ENCODE data around the gene ZRANB3. TPM values are rescaled to one million over a fixed set of nuclear protein-coding genes. Genes with fewer than 3 reads are reported as not detected.
"Not testable (repeated sequence)": the region's sequence is repeated elsewhere in the genome, so short reads cannot be mapped to it uniquely, and the experiment has no call there.

Gene ZRANB3
- total RNA-seq, 3 donors from 2014 or later (not counting 1 experiment from before 2014, with no cell fraction given): 5.0 to 7.7 (median 5.3) TPM

DNA sequence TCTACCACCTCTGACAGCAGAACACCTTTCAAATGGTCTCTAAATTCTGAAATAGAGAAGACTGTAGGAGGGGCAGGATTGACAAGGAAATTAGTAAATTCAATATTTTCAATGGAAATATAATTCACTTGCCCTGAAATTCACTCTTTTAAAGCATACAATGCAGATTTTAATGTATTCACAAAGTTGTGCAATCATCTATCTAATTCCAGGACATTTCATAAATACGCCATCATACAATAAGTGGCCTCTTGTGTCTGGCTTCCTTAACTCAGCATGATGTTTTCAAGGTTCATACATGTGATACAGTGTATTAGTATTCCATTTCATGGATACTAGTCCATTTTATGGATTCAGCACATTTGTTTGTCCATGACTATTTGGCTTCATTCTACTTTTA lies 74.2 kb downstream of the ZRANB3 start:
- WGBS (ENCODE audit: insufficient coverage): 100% methylated on average over 1 of the region's 1 CpG

DNA sequence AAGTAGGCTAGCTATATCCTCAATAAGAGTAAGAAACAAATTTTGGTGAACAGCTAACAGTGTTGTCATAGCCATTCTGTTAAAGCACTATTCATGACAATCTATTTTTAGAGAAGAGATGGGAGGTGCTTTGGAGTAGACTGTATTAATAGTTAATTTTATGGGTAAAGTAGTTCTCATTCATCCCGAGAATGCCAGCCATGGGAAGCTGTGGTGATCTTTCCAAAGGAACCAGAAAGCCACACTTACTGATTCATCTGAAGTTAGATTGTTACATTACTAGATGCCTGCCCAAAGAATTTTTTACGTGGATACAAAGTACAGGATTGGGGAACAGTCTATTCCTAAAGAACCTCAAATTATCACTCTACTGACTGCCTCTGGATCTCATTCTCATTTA lies 74.6 kb downstream of the ZRANB3 start:
- ATAC-seq (no peak), DNase-seq (no peak)
- no peak overlapping the region for H3K4me3 ChIP-seq (ENCODE audit: low read length)
- H3K27ac ChIP-seq (ENCODE audit: low read length): no peak overlapping the region
- Mint-ChIP-seq H3K36me3 (peaks cover 8% of the 10 kb centered on the region), H3K4me1 (no peaks in the 10 kb centered on the region), H3K27me3 (ENCODE audit: low read depth in 2 of 2) (no peaks in the 10 kb centered on the region), H3K4me3 (no peak overlapping the region), H3K9me3 (peaks cover 2 to 8% of the 10 kb centered on the region in 2 donors), H3K27ac (no peak overlapping the region)
- TF ChIP-seq, protein P1, sequence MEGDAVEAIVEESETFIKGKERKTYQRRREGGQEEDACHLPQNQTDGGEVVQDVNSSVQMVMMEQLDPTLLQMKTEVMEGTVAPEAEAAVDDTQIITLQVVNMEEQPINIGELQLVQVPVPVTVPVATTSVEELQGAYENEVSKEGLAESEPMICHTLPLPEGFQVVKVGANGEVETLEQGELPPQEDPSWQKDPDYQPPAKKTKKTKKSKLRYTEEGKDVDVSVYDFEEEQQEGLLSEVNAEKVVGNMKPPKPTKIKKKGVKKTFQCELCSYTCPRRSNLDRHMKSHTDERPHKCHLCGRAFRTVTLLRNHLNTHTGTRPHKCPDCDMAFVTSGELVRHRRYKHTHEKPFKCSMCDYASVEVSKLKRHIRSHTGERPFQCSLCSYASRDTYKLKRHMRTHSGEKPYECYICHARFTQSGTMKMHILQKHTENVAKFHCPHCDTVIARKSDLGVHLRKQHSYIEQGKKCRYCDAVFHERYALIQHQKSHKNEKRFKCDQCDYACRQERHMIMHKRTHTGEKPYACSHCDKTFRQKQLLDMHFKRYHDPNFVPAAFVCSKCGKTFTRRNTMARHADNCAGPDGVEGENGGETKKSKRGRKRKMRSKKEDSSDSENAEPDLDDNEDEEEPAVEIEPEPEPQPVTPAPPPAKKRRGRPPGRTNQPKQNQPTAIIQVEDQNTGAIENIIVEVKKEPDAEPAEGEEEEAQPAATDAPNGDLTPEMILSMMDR (IDR thresholded peaks at IDR 0.05): no peak
- H3K36me3 ChIP-seq (ENCODE audit: control insufficient read depth, insufficient read depth, low read length): no peaks in the 10 kb centered on the region
- H3K4me1 ChIP-seq (ENCODE audit: control insufficient read depth, insufficient read depth, low read length): no peaks in the 10 kb centered on the region
- intact Hi-C loops (cut with micrococcal nuclease): no loop called here
- peaks cover 8% of the 10 kb centered on the region for H3K9me3 ChIP-seq (ENCODE audit: control insufficient read depth, insufficient read depth, low read length)
- WGBS (ENCODE audit: insufficient coverage): 93% methylated on average over 2 of the region's 2 CpGs
- no peaks in the 10 kb centered on the region for H3K27me3 ChIP-seq (ENCODE audit: control insufficient read depth, insufficient read depth, low read length)

More for the DNA sequence above, 74.2 kb downstream of the ZRANB3 start:
- intact Hi-C loops (cut with micrococcal nuclease): no loop called here
- Histone ChIP-seq H3K4me1 (ENCODE audit: control insufficient read depth, insufficient read depth, low read length) (no peaks in the 10 kb centered on the region), H3K36me3 (ENCODE audit: control insufficient read depth, insufficient read depth, low read length) (no peaks in the 10 kb centered on the region), H3K4me3 (ENCODE audit: low read length) (no peak overlapping the region), H3K27ac (ENCODE audit: low read length) (no peak overlapping the region), H3K9me3 (ENCODE audit: control insufficient read depth, insufficient read depth, low read length) (peaks cover 8% of the 10 kb centered on the region), H3K27me3 (ENCODE audit: control insufficient read depth, insufficient read depth, low read length) (no peaks in the 10 kb centered on the region)
- TF ChIP-seq, protein P1 (IDR thresholded peaks at IDR 0.05): no peak
- peaks cover 8% of the 10 kb centered on the region for H3K36me3 Mint-ChIP-seq
- no peaks in the 10 kb centered on the region for H3K4me1 Mint-ChIP-seq
- DNase-seq (no peak), ATAC-seq (no peak)
- no peak overlapping the region for H3K4me3 Mint-ChIP-seq
- no peaks in the 10 kb centered on the region for H3K27me3 Mint-ChIP-seq (ENCODE audit: low read depth in 2 of 2)
- H3K9me3 Mint-ChIP-seq: peaks cover under 1 to 6% of the 10 kb centered on the region in 2 donors
- no peak overlapping the region for H3K27ac Mint-ChIP-seq

DNA sequence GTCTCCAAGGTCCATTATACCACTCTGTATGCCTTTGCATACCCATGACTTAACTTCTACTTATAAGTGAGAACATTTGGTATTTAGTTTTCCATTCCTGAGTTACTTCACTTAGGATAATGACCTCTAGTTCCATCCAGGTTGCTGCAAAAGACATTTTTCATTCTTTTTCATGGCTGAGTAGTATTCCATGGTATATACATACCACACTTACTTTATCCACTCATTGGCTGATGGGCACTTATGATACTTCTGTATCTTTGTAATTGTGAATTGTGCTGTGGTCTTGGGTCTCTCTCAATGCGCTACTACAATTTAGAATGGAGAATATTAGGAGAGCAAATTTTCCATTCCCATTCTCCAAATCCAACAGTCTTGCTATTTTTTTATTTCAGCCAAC lies 76.4 kb downstream of the ZRANB3 start:
- H3K4me1 ChIP-seq (ENCODE audit: control insufficient read depth, insufficient read depth, low read length): no peaks in the 10 kb centered on the region
- Mint-ChIP-seq H3K4me3 (no peak overlapping the region), H3K27ac (no peak overlapping the region), H3K9me3 (peaks cover 2 to 8% of the 10 kb centered on the region in 2 donors), H3K27me3 (ENCODE audit: low read depth in 2 of 2) (no peaks in the 10 kb centered on the region), H3K4me1 (no peaks in the 10 kb centered on the region), H3K36me3 (peaks cover 8% of the 10 kb centered on the region)
- no CpG with 5 or more reads among the region's 1 CpG for WGBS (ENCODE audit: insufficient coverage)
- intact Hi-C loops (cut with micrococcal nuclease): no loop called here
- H3K4me3 ChIP-seq (ENCODE audit: low read length): no peak overlapping the region
- H3K36me3 ChIP-seq (ENCODE audit: control insufficient read depth, insufficient read depth, low read length): no peaks in the 10 kb centered on the region
- no peaks in the 10 kb centered on the region for H3K27me3 ChIP-seq (ENCODE audit: control insufficient read depth, insufficient read depth, low read length)
- DNase-seq (no peak), ATAC-seq (no peak)
- TF ChIP-seq, protein P1 (IDR thresholded peaks at IDR 0.05): no peak
- peaks cover 8% of the 10 kb centered on the region for H3K9me3 ChIP-seq (ENCODE audit: control insufficient read depth, insufficient read depth, low read length)
- no peak overlapping the region for H3K27ac ChIP-seq (ENCODE audit: low read length)

DNA sequence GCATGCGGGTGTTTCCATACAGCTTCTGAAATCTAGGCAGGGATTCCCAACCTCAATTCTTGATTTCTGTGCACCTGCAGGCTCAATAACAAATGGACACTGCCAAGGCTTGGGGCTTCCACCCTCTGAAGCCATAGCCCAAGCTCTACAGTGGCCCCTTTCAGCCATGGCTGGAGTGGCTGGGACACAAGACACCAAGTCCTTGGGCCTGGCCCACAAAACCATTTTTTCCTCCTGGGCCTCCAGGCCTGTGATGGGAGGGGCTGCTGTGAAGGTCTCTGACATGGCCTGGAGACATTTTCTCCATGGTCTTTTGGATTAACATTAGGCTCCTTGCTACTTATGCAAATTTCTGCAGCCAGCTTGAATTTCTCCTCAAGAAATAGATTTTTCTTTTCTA lies 78.0 kb downstream of the ZRANB3 start:
- H3K9me3 Mint-ChIP-seq: not testable (repeated sequence)

More for the DNA sequence above, 78.0 kb downstream of the ZRANB3 start:
- H3K27ac Mint-ChIP-seq; DNase-seq; H3K4me1 ChIP-seq (ENCODE audit: control insufficient read depth, insufficient read depth, low read length); H3K36me3 ChIP-seq (ENCODE audit: control insufficient read depth, insufficient read depth, low read length); H3K27ac ChIP-seq (ENCODE audit: low read length); H3K27me3 ChIP-seq (ENCODE audit: control insufficient read depth, insufficient read depth, low read length); H3K27me3 Mint-ChIP-seq (ENCODE audit: low read depth in 2 of 2); H3K4me1 Mint-ChIP-seq; H3K4me3 ChIP-seq (ENCODE audit: low read length); intact Hi-C loops (cut with micrococcal nuclease); H3K9me3 ChIP-seq (ENCODE audit: control insufficient read depth, insufficient read depth, low read length); H3K36me3 Mint-ChIP-seq; ATAC-seq; H3K4me3 Mint-ChIP-seq: not testable (repeated sequence)
- 100% methylated on average over 1 of the region's 1 CpG for WGBS (ENCODE audit: insufficient coverage)
